ENCODE results near the gene EFHC1.

EFHC1 gene

DNA sequence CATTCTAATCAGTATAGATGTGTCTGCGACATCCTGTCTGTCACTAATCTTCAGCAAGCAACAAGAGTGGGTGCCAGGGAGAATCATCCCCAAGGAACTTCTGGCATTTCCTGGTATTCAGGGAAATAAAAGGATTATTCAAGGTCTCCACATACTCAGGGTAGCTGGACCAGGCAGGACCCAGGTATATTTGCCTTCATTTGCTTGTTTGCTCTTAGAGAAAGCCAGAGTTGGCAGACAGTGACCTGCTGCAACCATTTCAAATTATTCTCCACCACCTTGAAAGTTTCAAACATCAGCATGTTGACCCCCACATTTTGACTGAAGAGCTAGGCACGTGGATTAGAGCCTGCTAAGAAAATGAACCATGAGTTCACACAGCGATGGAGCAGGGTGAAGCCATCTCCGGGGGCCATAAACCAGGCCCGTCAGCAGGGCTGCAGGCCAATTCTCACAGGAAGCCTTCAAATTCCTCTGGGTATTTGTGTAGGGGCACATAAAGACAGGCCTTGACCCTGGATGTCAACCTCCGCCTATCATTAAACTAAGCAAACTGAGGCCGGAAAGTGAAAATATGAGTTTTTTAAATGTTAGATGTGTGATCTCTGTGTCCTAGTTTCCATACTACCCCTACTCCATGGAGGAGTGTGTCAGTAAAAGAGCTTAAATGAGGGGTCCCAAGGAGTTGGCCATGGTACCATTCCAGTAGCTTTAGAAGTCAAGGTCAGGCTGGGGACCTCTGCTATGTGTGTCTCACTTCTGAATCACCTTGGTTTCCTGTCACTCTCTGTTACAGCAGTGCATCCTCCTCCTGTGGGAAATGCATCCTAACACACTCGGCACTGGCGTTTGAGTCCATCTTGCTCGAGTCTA lies 123.8 kb downstream of the EFHC1 start:
- TF ChIP-seq, protein P1, sequence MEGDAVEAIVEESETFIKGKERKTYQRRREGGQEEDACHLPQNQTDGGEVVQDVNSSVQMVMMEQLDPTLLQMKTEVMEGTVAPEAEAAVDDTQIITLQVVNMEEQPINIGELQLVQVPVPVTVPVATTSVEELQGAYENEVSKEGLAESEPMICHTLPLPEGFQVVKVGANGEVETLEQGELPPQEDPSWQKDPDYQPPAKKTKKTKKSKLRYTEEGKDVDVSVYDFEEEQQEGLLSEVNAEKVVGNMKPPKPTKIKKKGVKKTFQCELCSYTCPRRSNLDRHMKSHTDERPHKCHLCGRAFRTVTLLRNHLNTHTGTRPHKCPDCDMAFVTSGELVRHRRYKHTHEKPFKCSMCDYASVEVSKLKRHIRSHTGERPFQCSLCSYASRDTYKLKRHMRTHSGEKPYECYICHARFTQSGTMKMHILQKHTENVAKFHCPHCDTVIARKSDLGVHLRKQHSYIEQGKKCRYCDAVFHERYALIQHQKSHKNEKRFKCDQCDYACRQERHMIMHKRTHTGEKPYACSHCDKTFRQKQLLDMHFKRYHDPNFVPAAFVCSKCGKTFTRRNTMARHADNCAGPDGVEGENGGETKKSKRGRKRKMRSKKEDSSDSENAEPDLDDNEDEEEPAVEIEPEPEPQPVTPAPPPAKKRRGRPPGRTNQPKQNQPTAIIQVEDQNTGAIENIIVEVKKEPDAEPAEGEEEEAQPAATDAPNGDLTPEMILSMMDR (conservative IDR thresholded peaks at IDR 0.05; ENCODE audit: low read length) = no peak
- no peak for TF ChIP-seq EZH2phosphoT487 (IDR thresholded peaks at IDR 0.05; ENCODE audit: borderline replicate concordance)
- Histone ChIP-seq H3K79me2 (ENCODE audit: insufficient read depth, low read length) (peaks cover 100% of the 10 kb centered on the region), H3K9me2 (replicated peaks; ENCODE audit: low read depth, low read length) (no peaks in the 10 kb centered on the region), H3K4me1 (ENCODE audit: insufficient read depth, low read length, poor library complexity, severe bottlenecking) (peaks cover 94% of the 10 kb centered on the region), H3K4me2 (ENCODE audit: low read depth, low read length, poor library complexity, severe bottlenecking) (peak overlapping the region; percentile 12), H4K20me1 (ENCODE audit: insufficient read depth, low read length, poor library complexity, severe bottlenecking) (peaks cover 5% of the 10 kb centered on the region), H3K27me3 (ENCODE audit: insufficient read depth, low read length, poor library complexity, severe bottlenecking) (no peaks in the 10 kb centered on the region), H3K9me3 (ENCODE audit: insufficient read depth, low read depth, low read length) (no peaks in the 10 kb centered on the region), H3K4me3 (ENCODE audit: low read length, poor library complexity, severe bottlenecking) (no peak overlapping the region), H2AFZ (ENCODE audit: low read length) (no peak overlapping the region), H3K36me3 (ENCODE audit: insufficient read depth, low read length) (peaks cover 25% of the 10 kb centered on the region; the same call in 1 of the 2 replicates), H3F3A (ENCODE audit: low read depth) (no peaks in the 10 kb centered on the region; the same call in 1 of the 2 replicates), H3K9ac (ENCODE audit: low read depth, low read length, poor library complexity, severe bottlenecking) (no peak overlapping the region)

DNA sequence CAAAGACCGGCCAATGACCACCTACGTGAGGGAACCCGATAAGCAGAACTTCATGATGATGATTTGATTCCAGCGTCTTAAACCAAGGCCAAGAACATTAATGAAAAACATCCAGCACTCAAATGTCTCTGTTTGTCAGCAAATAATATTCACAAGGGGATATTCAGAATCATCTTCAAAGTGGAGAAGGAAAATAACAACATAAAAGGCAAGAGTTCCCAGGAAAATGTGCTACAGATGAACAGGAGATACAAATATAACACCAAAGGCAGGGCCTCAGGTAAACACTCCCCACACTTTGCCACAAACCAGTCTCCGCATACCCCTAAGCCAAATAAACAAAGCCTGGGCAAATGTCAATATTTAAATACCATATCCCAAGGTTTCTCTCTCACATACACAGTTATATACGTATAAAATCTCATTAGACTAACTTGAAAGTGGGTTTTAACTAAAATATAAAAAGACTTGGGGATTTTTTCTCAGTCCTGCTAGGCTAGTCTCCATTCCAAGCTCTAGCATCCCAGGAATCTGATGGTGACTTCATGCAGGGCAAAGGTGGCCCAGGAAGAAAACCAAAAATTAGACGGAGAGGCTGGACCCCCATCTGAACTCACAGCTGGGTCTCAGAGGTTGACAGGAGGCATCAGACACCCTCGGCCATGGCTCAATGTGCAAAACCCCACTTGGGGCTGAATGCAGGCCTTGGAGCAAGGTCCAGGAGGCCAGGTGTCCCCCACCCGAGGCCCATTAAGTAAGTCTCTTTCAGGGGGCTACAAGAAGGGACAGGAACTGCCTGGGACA lies 124.7 kb downstream of the EFHC1 start:
- Histone ChIP-seq H3K4me2 (ENCODE audit: low read depth, low read length, poor library complexity, severe bottlenecking) (peak overlapping the region; percentile 12), H3F3A (ENCODE audit: low read depth) (0 out of 2 replicates have a peak, but pooled peaks cover 4% of the 10 kb centered on the region), H3K4me1 (ENCODE audit: insufficient read depth, low read length, poor library complexity, severe bottlenecking) (peaks cover 94% of the 10 kb centered on the region), H2AFZ (ENCODE audit: low read length) (no peak overlapping the region), H3K4me3 (ENCODE audit: low read length, poor library complexity, severe bottlenecking) (no peak overlapping the region), H3K9me3 (ENCODE audit: insufficient read depth, low read depth, low read length) (no peaks in the 10 kb centered on the region), H4K20me1 (ENCODE audit: insufficient read depth, low read length, poor library complexity, severe bottlenecking) (peaks cover 11% of the 10 kb centered on the region), H3K27me3 (ENCODE audit: insufficient read depth, low read length, poor library complexity, severe bottlenecking) (no peaks in the 10 kb centered on the region), H3K36me3 (ENCODE audit: insufficient read depth, low read length) (peaks cover 21% of the 10 kb centered on the region; the same call in 1 of the 2 replicates), H3K79me2 (ENCODE audit: insufficient read depth, low read length) (peaks cover 100% of the 10 kb centered on the region), H3K9me2 (replicated peaks; ENCODE audit: low read depth, low read length) (no peaks in the 10 kb centered on the region), H3K9ac (ENCODE audit: low read depth, low read length, poor library complexity, severe bottlenecking) (no peak overlapping the region)
- TF ChIP-seq EZH2phosphoT487 (IDR thresholded peaks at IDR 0.05; ENCODE audit: borderline replicate concordance) = no peak
- TF ChIP-seq, protein P1 (conservative IDR thresholded peaks at IDR 0.05; ENCODE audit: low read length) = no peak

DNA sequence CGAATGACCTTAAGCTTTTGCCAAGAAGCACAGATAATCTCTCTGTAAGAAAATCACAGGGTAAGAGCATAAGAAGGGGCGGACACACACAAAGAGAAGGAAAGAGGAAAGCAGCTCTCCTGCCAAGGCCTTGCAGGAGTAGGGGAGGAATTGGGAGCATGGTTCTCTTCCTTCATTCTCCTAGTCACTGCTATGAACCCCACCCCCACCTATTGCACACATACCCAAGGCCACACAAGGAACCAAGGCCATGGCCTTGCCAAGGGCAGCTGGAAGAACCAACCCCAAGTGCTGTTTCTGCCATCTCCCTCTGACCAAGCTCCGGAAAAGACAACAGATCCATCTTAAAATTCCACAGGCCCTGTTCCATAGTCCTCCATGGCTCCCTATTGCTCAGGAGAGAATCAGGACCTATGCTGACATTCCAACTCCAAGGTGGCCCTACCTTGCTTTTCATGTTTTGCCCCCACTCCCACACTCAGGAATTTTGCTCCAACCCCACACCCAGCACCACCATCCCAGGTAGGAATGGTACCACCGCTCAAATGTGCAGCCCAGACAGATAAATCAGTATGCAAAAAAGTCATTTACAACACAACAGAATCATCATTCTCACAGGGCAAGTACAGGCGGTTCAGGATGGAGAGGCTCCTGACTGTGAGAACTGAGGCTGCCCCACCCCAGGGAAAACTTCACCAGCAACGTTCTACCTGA lies 125.4 kb downstream of the EFHC1 start:
- 0 out of 2 replicates have a peak, but pooled peaks cover 5% of the 10 kb centered on the region for H3F3A ChIP-seq (ENCODE audit: low read depth)
- no peak overlapping the region for H3K4me2 ChIP-seq (ENCODE audit: low read depth, low read length, poor library complexity, severe bottlenecking)
- H3K36me3 ChIP-seq (ENCODE audit: insufficient read depth, low read length) = peaks cover 21% of the 10 kb centered on the region; the same call in 1 of the 2 replicates
- TF ChIP-seq EZH2phosphoT487 (IDR thresholded peaks at IDR 0.05; ENCODE audit: borderline replicate concordance) = no peak
- TF ChIP-seq, protein P1 (conservative IDR thresholded peaks at IDR 0.05; ENCODE audit: low read length) = no peak
- H4K20me1 ChIP-seq (ENCODE audit: insufficient read depth, low read length, poor library complexity, severe bottlenecking) = peaks cover 13% of the 10 kb centered on the region
- peaks cover 97% of the 10 kb centered on the region for H3K79me2 ChIP-seq (ENCODE audit: insufficient read depth, low read length)
- H3K27me3 ChIP-seq (ENCODE audit: insufficient read depth, low read length, poor library complexity, severe bottlenecking) = no peaks in the 10 kb centered on the region
- no peak overlapping the region for H3K4me3 ChIP-seq (ENCODE audit: low read length, poor library complexity, severe bottlenecking)
- H3K9ac ChIP-seq (ENCODE audit: low read depth, low read length, poor library complexity, severe bottlenecking) = no peak overlapping the region
- H3K9me2 ChIP-seq (replicated peaks; ENCODE audit: low read depth, low read length) = no peaks in the 10 kb centered on the region
- no peaks in the 10 kb centered on the region for H3K9me3 ChIP-seq (ENCODE audit: insufficient read depth, low read depth, low read length)
- H2AFZ ChIP-seq (ENCODE audit: low read length) = no peak overlapping the region
- peaks cover 93% of the 10 kb centered on the region for H3K4me1 ChIP-seq (ENCODE audit: insufficient read depth, low read length, poor library complexity, severe bottlenecking)

All from Loucy (cell line).